Urinary bladder (tissue), 4 donors: ENCODE results near the gene KIRREL3. TPM values are rescaled to one million over a fixed set of nuclear protein-coding genes. Genes with fewer than 3 reads are reported as not detected.
A peak's percentile ranks its signal among the peaks of the same experiment; 100 is the strongest.

ENCODE experiments used
- DNase-seq: peaks from one replicate; pipeline ENCODE4 v3.0.0-alpha.2; 2015; ENCODE audit errors: extremely low spot score
- H3K27ac ChIP-seq: one replicate; pipeline ENCODE4 v1.5.1; 2013; ENCODE audit warnings: low read depth, mild to moderate bottlenecking, moderate library complexity
- H3K36me3 ChIP-seq: one replicate; pipeline ENCODE4 v1.6.1; 2013; ENCODE audit warnings: mild to moderate bottlenecking, moderate library complexity; ENCODE audit not compliant: insufficient read depth
- H3K4me1 ChIP-seq: one replicate; pipeline ENCODE4 v1.6.1; 2013; ENCODE audit warnings: mild to moderate bottlenecking, moderate library complexity; ENCODE audit not compliant: insufficient read depth
- H3K4me3 ChIP-seq: one replicate; pipeline ENCODE4 v1.5.1; 2013; ENCODE audit warnings: low read depth, low read length
- WGBS: extraction: QIAGEN DNeasy Blood & Tissue Kit; methylation state at CpG from one replicate; pipeline ENCODE4 v1.1.7; 2013; 5-methylcytosine and 5-hydroxymethylcytosine counted together
- polyA plus RNA-seq: library from polyadenylated mRNA; stranded (reverse); fragments of 200-250 nt; gene quantifications from one replicate; pipeline ENCODE4 v1.2.3, GENCODE V29; 2013
- total RNA-seq: library from RNA; depleted of rRNA; stranded (reverse); fragments of >200 nt; gene quantifications from one replicate; pipeline ENCODE4 v1.2.3, GENCODE V29; 2014
- donor health status: healthy with polysubstance abuse.
- donor health status: healthy.

KIRREL3 gene
- total and polyA plus RNA-seq, 2 donors, result 0.80 to 1.0 TPM

- Histone ChIP-seq H3K27ac (no peak overlapping the region), H3K4me1 (no peaks in the 10 kb centered on the region), H3K4me3 (no peak overlapping the region), H3K36me3 (no peaks in the 10 kb centered on the region)
- WGBS, result 98% methylated on average over 5 of the region's 5 CpGs
- no peak for DNase-seq
These were observed 562.8 kb downstream of the KIRREL3 start for GRCh38 chr11:126437731-126438130.

- no peak overlapping the region for H3K4me3 ChIP-seq
- H3K27ac ChIP-seq, result no peak overlapping the region
- DNase-seq, result no peak
- WGBS, result 93% methylated on average over 7 of the region's 7 CpGs
- no peaks in the 10 kb centered on the region for H3K4me1 ChIP-seq
- no peaks in the 10 kb centered on the region for H3K36me3 ChIP-seq
These were observed 564.3 kb downstream of the KIRREL3 start for GRCh38 chr11:126436209-126436755.

- H3K4me3 ChIP-seq, result no peak overlapping the region
- no peaks in the 10 kb centered on the region for H3K36me3 ChIP-seq
- 86% methylated on average over 12 of the region's 12 CpGs for WGBS
These were observed 565.6 kb downstream of the KIRREL3 start for GRCh38 chr11:126434950-126435335.

GRCh38 chr11:126433989-126434949, 566.3 kb downstream of the KIRREL3 start:
- Histone ChIP-seq H3K4me1 (no peaks in the 10 kb centered on the region), H3K36me3 (no peaks in the 10 kb centered on the region), H3K4me3 (no peak overlapping the region), H3K27ac (no peak overlapping the region)
- WGBS, result 81% methylated on average over 16 of the region's 16 CpGs
- no peak for DNase-seq

More at GRCh38 chr11:126434950-126435335, 565.6 kb downstream of the KIRREL3 start:
- Histone ChIP-seq H3K4me1 (no peaks in the 10 kb centered on the region), H3K27ac (no peak overlapping the region)
- no peak for DNase-seq

- Histone ChIP-seq H3K4me3 (no peak overlapping the region), H3K27ac (no peak overlapping the region), H3K4me1 (no peaks in the 10 kb centered on the region), H3K36me3 (no peaks in the 10 kb centered on the region)
- WGBS, result 92% methylated on average over 11 of the region's 11 CpGs
- no peak for DNase-seq
These were observed 567.2 kb downstream of the KIRREL3 start for GRCh38 chr11:126433244-126433846.

- 71% methylated on average over 6 of the region's 6 CpGs for WGBS
- H3K27ac ChIP-seq, result no peak overlapping the region
- DNase-seq, result no peak
- no peaks in the 10 kb centered on the region for H3K4me1 ChIP-seq
- H3K4me3 ChIP-seq, result no peak overlapping the region
- H3K36me3 ChIP-seq, result no peaks in the 10 kb centered on the region
These were observed 568.0 kb downstream of the KIRREL3 start for GRCh38 chr11:126432525-126432924.

GRCh38 chr11:126432065-126432461, 568.5 kb downstream of the KIRREL3 start:
- 62% methylated on average over 3 of the region's 3 CpGs for WGBS
- H3K4me3 ChIP-seq, result no peak overlapping the region
- H3K27ac ChIP-seq, result peak overlapping the region; percentile 65
- H3K4me1 ChIP-seq, result no peaks in the 10 kb centered on the region
- no peak for DNase-seq
- H3K36me3 ChIP-seq, result no peaks in the 10 kb centered on the region

- DNase-seq, result no peak
- WGBS, result 76% methylated on average over 23 of the region's 23 CpGs
- Histone ChIP-seq H3K27ac (no peak overlapping the region), H3K4me3 (no peak overlapping the region), H3K4me1 (no peaks in the 10 kb centered on the region), H3K36me3 (no peaks in the 10 kb centered on the region)
These were observed 569.0 kb downstream of the KIRREL3 start for GRCh38 chr11:126431401-126432064.

GRCh38 chr11:126430581-126431335, 569.8 kb downstream of the KIRREL3 start:
- no peak overlapping the region for H3K27ac ChIP-seq
- no peak overlapping the region for H3K4me3 ChIP-seq
- DNase-seq, result no peak
- no peaks in the 10 kb centered on the region for H3K36me3 ChIP-seq
- no peaks in the 10 kb centered on the region for H3K4me1 ChIP-seq
- 82% methylated on average over 10 of the region's 10 CpGs for WGBS

- H3K27ac ChIP-seq, result no peak overlapping the region
- DNase-seq, result no peak
- no peaks in the 10 kb centered on the region for H3K36me3 ChIP-seq
- WGBS, result 77% methylated on average over 14 of the region's 14 CpGs
- H3K4me1 ChIP-seq, result no peaks in the 10 kb centered on the region
- no peak overlapping the region for H3K4me3 ChIP-seq
These were observed 573.5 kb downstream of the KIRREL3 start for GRCh38 chr11:126426820-126427749.

GRCh38 chr11:126426106-126426505, 574.5 kb downstream of the KIRREL3 start:
- H3K4me3 ChIP-seq, result no peak overlapping the region
- H3K36me3 ChIP-seq, result no peaks in the 10 kb centered on the region
- WGBS, result 98% methylated on average over 3 of the region's 3 CpGs
- no peak overlapping the region for H3K27ac ChIP-seq
- DNase-seq, result no peak
- no peaks in the 10 kb centered on the region for H3K4me1 ChIP-seq

GRCh38 chr11:126424471-126425039, 576.0 kb downstream of the KIRREL3 start:
- no peak overlapping the region for H3K4me3 ChIP-seq
- 76% methylated on average over 30 of the region's 30 CpGs for WGBS
- DNase-seq, result no peak
- no peaks in the 10 kb centered on the region for H3K36me3 ChIP-seq
- no peak overlapping the region for H3K27ac ChIP-seq
- no peaks in the 10 kb centered on the region for H3K4me1 ChIP-seq
